Fibroblast of mammary gland (primary cell): ENCODE results near the gene NDUFV1.
"Not testable (repeated sequence)": the region's sequence is repeated elsewhere in the genome, so short reads cannot be mapped to it uniquely, and the experiment has no call there.

Experiments
- DNase-seq: peaks from one replicate; pipeline ENCODE4 v3.0.0-alpha.2; 2010; ENCODE audit warnings: low read depth
- H3K4me3 ChIP-seq: 2 replicates; pipeline ENCODE4 v1.5.1; 2011; ENCODE audit warnings: low read depth, mild to moderate bottlenecking, low read length, moderate library complexity; ENCODE audit not compliant: control insufficient read depth
- CTCF ChIP-seq: conservative IDR thresholded peaks from 2 replicates; pipeline ENCODE4 v1.5.1; 2011; ENCODE audit warnings: low read depth, low read length, inconsistent platforms; ENCODE audit not compliant: control insufficient read depth, insufficient read depth

NDUFV1 gene

DNA sequence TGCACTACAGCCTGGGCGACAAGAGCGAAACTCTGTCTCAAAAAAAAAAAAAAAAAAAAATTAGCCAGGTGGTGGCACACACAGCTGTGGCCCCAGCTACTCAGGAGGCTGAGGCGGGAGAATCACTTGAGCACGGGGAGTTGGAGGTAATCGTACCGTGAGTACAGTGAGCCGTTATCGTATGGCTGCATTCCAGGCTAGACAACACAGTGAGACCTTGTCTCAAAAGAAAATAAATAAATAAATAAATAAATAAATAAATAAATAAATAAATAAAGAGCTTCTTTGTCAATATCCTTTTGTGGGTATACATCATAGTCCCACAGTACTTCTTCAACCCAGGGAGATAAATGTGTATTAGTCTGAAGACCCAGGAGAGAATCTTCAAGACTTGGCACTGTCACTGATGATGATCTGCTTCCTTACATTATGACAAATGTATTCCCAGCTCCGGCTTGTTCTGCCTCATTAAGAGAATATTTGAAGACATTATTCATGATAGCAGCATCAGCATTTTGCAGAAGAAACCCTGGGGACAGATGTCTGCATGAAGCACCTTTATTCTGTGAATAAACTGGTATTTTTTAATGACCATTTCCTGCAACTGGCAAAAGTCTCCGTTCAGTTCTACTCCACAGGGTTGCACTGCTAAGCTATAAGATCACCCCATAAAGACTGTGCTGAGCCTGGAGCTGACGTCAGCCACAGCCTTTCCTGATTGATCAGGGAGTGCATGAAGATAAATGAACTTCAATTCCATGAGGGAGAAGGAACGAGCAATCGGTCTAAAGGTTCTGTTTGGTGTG is 45.4 kb downstream of the NDUFV1 start:
- no peak for TF ChIP-seq CTCF

GRCh38 chr11:67652965-67653845 is 46.5 kb downstream of the NDUFV1 start:
- no peak for TF ChIP-seq CTCF

More for the DNA sequence above, 45.4 kb downstream of the NDUFV1 start:
- H3K4me3 ChIP-seq, result no peak overlapping the region
- DNase-seq, result no peak

GRCh38 chr11:67654225-67654624 is 47.5 kb downstream of the NDUFV1 start:
- no peak for DNase-seq
- H3K4me3 ChIP-seq, result no peak overlapping the region
- TF ChIP-seq CTCF, result no peak

More at GRCh38 chr11:67652965-67653845, 46.5 kb downstream of the NDUFV1 start:
- no peak overlapping the region for H3K4me3 ChIP-seq
- DNase-seq, result no peak

GRCh38 chr11:67656278-67656922 is 49.7 kb downstream of the NDUFV1 start:
- no peak for TF ChIP-seq CTCF
- DNase-seq, result peak; percentile 40
- no peak overlapping the region for H3K4me3 ChIP-seq

GRCh38 chr11:67657300-67657699 is 50.6 kb downstream of the NDUFV1 start:
- no peak for TF ChIP-seq CTCF
- no peak overlapping the region for H3K4me3 ChIP-seq
- no peak for DNase-seq

DNA sequence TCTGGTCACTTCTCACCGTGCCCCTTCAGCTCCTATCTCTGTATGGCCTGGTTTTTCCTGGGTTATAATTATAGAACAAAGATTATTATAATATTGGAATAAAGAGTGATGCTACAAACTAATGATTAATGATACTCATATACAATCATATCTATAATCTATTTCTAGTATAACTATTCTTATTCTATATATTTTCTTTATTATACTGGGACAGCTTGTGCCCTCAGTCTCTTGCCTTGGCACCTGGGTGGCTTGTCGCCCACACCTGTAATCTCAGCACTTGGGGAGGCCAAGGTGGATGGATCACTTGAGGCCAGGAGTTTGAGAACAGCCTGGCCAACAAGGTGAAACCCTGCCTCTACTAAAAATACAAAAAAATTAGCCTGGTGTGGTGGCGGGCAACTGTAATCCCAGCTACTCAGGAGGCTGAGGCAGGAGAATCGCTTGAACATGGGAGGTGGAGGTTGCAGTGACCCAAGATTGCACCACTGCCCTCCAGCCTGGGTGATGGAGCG is 53.0 kb downstream of the NDUFV1 start:
- not testable (repeated sequence) for DNase-seq

GRCh38 chr11:67660752-67661151 is 54.0 kb downstream of the NDUFV1 start:
- DNase-seq, H3K4me3 ChIP-seq: not testable (repeated sequence)

More for the DNA sequence above, 53.0 kb downstream of the NDUFV1 start:
- not testable (repeated sequence) for H3K4me3 ChIP-seq
